NCI-H1092 (cell line): ENCODE results near the gene EIF6.
"Not testable (repeated sequence)": the region's sequence is repeated elsewhere in the genome, so short reads cannot be mapped to it uniquely, and the experiment has no call there.

ENCODE experiments used
- DNase-seq: peaks from one replicate; lab custom pipeline; 2025; lab: John Stamatoyannopoulos, UW

The EIF6 gene

GRCh38 chr20:35277531-35278395 lies 6.8 kb downstream of the EIF6 start, which contains the start of gene MMP24OS:
MMP24OS (minus strand) TSS chr20:35278122; CDS start chr20:35277929, 193 bp downstream.
- DNase-seq, result peak; percentile 83

DNA sequence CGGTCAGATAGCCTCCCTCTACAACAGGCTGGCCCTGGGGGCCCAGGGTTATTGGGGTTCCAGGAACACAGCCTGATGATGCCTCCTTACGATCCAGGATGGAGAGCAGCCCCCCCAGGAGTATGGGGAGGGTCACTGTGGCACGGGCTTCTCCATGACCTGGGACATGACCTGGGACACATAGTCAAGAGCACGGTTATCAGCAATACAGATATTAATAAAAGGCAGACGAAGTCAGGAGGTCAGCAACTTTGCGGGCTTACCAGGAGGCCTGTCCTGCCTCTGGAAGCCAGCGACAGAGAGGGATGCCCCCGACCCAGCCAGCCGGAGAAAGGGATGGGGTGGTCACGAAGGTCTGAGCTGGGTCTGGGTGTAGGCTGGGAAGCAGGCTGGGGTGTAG lies 7.4 kb downstream of the EIF6 start:
- no peak for DNase-seq

DNA sequence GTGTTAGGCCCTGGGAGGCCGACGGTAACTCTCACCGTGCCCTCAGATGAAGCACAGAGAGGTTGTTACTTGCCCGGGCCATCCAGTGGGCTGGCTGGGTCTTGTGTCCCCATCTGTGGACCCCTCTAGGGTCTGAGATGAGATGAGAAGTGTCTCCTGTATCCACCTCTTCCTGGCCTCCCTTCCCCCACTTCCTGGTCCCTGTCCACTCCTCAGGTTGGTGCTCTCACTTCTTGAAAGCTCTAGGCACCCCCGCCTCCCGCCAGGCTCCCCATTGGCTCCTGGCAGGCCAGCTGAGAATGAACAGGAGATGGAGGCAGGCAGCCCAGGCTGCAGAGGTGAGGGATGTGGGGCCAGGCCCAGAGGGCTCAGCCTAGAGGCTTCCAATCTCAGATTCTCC lies 8.2 kb downstream of the EIF6 start:
- DNase-seq, result no peak

- no peak for DNase-seq
Measured at GRCh38 chr20:35275741-35276251, 8.8 kb downstream of the EIF6 start.

GRCh38 chr20:35274172-35275092 lies 10.1 kb downstream of the EIF6 start:
- no peak for DNase-seq

DNA sequence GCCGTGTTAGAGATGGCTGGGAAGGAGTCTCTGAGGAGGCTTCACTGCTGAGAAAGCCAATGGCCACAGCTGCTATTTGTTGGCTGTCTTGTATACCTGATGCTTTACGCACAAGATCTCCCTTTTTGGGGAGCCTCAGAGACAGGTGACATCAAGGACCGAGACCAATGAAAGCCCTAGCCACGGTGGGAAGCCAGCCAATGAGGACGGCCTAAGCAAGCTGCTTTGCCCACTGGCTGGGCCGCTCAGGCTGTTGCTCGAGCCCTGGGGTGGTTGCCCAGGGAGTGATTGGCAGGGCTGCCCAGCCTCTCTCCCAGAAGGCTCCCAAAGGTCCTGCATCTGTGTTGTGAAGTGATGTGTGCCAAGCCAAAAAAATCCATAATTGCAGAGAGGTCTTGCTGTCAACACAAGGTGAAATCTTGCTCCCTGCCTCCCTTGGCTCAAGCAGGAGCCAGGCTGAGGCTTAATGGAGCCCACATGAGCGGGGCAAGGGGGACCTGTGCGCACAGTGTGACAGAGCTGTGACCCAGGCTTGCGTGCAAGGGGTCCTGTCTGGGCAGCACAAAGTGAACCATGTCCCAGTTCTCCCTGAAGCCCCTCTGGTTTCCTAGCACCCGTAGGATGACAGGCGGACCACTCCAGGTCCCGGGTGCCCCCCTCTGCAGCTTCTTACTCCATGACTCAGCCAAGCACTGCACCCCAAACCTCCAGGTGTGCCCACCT lies 11.0 kb downstream of the EIF6 start:
- DNase-seq, result no peak

DNA sequence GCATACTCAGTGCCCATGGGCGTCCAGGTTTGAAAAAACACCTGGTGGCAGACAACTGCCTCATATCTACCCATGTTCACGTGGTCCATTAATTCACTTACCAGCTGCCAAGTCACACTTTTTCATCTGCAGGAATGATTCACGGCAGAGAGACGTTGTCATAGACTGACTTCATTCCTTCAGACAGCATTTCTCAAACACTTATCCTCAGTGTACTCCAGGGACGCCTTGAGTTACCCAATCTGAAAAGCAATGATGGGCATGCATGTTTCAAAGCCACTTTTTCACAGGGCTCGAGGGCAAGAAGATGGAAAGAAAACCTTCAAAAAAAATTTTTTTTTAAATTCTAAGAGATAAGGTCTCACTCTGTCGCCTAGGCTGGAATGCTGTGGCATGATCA lies 12.7 kb downstream of the EIF6 start:
- DNase-seq, result no peak

DNA sequence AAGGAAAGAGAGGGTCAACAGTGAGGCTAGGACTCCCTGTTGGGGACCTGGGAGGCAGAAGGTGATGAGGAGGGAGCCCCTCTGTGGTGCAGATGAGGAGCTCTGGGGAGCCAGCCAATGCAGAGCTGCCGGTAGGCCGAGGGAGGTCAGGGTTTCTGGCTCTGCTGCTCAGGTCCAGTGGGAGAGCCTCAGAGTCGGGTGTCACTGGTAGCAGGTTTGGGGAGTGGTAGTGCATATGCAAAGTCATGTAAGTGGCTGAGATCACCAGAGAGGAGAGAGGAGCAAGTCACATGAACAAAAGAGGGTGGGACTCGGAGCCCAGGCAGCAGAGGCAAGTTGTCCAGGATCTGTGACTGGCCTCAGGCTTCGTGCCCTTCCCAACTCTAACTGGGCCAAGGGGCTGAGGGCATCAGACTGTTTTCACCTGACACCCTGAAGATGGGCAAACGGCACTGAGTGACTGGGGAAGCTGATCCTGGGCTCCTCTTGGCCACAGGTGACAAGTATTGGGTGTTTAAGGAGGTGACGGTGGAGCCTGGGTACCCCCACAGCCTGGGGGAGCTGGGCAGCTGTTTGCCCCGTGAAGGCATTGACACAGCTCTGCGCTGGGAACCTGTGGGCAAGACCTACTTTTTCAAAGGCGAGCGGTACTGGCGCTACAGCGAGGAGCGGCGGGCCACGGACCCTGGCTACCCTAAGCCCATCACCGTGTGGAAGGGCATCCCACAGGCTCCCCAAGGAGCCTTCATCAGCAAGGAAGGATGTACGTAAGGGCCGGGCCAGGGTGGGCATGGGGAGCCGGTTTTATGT lies 13.3 kb downstream of the EIF6 start:
- DNase-seq, result no peak

DNA sequence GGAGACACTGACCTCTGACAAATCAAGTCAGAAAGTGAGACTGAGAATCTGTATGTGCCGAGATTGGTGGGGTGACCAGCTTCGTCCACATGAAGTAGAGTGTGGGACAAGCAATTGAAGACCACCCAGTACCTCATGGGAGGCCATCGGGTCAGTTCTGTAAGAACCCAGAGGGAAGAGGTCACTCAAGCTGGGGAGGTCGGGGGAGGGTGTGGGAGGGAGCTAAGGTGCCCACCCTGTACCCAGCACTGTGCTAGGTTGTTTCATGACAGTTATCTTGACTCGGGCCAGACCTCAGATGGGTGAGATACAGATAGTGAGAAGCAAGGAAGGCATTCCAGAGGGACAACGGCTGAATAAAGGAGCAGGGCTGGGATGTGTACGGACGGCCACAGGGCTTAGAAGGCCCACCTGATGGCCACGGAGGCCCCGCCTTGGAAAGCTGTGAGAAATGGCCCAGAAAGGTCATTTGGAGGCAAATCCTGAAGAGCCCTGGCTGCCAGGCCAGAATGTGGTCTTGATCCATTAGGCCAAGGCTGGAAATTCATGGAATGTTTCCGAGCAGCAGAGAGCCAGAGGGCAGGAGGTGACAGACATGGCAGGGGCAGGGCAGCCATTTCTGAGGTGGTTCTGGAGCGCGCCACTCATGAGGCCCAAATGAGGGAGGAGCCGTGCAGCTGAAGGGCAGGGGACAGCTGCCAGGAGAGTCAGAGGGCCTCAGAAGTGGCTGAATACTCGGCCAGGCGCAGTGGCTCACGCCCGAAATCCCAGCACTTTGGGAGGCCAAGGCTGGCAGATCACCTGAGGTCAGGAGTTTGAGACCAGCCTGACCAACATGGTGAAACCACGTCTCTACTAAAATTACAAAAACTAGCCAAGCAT lies 14.3 kb downstream of the EIF6 start:
- DNase-seq, result no peak

DNA sequence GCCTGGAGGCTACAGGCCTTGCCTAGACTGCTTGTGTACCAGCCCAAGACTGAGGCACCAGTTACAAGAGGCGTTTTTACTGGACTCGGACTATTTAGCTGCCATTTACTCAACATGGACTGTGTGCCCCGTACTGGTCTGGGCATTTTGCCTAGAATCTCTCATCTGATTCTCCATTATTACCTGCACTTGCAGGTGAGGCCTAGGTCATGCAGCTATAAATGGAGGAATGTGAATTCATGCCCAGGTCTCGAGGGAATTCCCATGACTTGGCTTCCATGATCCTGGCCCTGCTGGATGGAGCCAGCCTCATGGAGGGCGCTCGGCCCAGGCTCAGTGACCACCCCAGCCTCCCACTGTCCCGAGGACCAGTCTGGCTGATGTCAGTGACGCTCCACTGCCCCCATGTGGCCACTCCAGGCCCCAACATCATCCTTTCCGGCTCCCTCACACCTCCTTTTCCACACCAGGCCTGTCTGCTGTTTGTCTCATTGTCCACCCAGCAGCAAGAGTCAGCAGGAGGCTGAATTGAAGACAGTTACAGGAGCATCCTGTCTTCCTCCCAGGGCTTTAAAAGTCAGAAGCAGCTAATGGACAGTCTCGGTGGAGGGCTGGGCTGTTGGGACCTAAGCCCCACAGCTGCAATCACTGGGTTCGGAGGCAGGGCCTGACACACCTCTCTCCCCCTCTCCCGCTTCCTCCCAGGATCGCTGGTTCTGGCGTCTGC lies 15.4 kb downstream of the EIF6 start:
- DNase-seq, result no peak

DNA sequence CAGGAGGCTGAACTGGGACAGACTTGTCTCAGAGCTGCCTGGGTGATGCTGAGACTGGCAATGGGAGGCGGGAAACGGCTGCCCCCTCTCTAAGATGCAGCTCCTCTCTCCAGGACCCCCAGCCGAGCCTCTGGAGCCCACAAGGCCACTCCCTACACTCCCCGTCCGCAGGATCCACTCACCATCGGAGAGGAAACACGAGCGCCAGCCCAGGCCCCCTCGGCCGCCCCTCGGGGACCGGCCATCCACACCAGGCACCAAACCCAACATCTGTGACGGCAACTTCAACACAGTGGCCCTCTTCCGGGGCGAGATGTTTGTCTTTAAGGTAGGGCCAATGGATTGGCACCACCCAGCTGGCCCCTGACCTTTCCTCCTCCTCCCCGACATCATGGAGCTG lies 17.5 kb downstream of the EIF6 start:
- DNase-seq, result no peak

DNA sequence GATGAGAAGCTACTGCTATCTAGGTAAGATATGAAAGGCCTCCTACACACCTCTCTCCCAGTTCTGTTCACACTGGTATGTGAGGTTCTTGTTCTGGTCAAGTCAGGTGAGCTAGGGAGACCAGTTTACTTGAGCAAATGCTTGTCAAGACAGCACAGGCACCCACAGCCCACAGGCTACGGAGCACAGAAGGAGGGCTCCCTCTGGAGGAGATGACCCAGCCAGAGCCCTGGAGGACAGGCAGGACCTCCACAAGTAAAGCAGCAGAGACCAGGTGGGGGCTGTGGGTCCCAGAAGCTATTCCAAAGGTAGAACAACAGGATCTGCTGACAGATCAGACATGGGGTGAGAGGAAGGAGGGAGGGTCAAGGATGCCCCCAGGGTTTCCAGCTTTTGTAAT lies 19.8 kb downstream of the EIF6 start:
- DNase-seq, result no peak

DNA sequence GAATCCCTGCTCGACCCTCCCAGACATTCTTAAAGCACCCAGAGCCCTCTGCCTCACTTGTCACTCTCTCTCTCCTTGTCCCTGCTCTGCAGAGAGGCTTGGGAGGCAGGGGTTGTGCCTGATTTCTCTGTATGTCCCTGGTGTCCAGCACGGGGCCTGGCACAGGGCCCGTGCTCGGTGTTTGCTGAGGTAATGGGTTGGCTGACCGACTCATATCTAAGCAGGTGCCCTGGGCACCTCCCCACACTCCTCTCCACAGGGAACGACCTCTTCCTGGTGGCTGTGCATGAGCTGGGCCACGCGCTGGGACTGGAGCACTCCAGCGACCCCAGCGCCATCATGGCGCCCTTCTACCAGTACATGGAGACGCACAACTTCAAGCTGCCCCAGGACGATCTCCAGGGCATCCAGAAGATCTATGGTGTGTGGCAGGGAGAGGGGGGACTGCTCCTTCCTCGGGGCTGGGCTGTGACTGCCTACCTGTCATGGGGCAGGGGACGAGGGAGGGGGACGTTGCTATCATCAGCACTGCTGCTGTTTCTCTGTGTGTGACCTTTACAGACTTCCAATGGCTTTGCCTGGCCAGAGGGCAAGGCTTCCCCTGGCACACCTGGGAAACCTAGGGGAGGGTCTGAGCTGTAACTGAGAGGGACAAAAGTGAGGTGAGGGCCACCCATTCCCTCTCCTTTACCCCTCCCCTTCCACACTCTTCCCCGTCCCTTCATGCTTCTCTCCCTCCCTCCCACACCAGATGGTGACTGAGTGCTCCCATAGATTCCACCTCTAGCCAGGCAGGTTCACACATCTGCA lies 20.8 kb downstream of the EIF6 start:
- DNase-seq, result no peak

DNA sequence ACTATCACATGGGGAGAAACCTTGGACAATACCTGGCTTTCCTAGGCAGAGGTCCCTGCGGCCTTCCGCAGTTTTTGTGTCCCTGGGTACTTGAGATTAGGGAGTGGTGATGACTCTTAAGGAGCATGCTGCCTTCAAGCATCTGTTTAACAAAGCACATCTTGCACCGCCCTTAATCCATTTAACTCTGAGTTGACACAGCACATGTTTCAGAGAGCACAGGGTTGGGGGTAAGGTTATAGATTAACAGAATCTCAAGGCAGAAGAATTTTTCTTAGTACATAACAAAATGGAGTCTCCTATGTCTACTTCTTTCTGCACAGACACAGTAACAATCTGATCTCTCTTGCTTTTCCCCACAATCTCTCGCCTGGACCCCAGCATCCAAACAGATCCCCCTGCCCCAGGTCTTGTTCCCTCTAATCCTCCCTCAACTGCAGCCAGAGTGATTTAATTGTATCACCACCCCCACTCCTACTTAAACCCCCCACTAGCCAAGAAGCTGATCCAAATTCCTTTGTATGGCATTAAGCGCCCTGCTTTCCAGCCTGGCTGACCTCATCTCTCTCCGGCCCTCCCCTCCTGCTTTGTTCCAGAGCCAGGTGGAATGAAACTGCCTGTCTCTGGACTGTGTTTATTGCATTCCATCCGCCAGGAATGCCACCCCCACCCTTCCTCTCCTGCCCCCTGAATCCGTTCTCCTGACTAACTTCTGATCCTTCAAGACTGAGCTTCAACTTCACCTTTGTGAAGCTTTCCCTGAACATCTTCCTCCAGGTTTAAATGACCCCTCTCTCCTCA lies 21.6 kb downstream of the EIF6 start:
- DNase-seq, result not testable (repeated sequence)

DNA sequence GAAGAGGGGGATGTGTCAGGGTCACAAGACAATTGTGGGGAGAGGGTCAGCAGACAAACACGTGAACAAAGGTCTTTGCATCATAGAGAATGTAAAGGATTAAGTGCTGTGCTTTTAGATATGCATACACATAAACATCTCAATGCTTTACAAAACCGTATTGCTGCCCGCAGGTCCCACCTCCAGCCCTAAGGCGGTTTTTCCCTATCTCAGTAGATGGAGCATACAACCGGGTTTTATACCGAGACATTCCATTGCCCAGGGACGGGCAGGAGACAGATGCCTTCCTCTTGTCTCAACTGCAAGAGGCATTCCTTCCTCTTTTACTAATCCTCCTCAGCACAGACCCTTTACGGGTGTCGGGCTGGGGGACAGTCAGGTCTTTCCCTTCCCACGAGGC lies 22.3 kb downstream of the EIF6 start:
- DNase-seq, result not testable (repeated sequence)

DNA sequence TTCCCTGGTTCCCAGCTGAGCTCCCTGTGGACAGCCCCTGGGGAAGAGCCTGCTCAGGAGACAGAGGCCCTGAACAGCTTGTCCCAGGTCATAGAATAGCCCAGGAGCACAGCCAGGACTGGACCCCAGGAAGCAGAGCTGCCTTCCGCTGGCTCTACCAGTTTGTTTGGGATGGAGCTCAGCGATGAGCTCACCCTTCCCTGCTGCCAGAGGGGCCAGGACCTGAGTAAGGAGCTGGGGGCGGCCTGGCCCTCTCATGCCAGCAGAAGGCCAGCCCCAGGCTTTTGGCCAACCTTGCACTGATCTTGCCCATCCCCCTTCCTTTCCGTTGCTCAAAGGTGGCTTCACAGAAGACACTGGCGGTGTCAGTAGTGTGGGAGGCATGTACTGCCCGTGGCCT lies 24.1 kb downstream of the EIF6 start:
- DNase-seq, result no peak

DNA sequence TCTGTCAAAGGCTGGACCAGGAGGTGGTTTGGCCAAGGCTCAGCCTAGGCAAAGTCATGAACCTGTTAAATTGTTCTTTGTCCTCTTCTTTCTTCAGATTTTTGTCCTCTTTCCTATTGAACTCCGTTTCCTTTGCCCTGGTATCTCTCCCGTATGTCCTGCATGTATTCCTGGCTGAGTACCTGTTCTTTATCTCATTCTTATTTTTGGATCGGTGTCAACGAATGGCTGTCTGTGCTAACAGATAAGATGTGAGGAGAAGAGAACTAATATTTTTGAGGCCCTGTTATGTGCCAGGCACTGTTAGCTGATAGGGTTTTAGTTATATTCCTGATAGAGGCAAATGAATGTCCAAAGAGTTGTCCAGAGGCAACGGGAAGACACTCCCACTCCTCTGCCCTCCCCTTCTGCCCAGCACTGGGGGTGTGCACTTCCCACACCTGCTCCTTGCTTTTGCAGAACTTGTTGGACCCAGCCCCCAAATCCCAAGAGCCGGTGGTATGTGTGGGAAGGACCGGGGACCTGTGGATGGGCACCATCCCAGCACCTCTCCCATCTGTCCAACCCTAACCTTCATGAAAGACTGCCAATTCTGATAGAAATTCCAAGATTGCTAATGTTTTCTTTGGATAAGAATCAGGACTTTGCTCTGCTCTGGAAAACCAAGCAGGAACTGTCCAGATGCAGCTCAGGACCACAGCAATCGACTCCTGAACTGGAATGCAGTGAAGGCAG lies 27.2 kb downstream of the EIF6 start:
- DNase-seq, result no peak
